CD4-positive, alpha-beta T cell treated with Interferon gamma for 1 hour (primary cell): ENCODE data around the gene GPSM3.
A peak's percentile ranks its signal among the peaks of the same experiment; 100 is the strongest.

Experiments
- DNase-seq: peaks from one replicate; pipeline ENCODE4 v3.0.0-alpha.2; 2020

Gene GPSM3

DNA sequence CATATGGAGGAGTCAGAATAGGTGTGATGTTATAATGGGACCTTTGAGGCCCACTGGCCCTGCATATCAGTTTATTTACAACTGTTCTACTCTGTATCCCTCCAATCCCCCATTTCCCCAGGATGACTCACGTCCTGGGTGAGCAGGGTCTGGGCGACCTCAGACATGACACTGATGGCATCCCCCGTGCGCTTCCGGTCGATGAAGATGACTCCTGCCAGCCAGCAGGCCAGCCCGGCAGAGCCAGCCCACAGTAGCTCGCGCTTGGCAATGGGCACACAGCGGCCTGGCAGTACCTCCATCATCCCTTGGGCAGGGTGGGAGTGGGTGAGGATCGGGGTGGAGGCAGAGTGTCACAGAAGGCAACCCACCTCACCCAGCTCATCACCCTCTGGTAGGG, 22.1 kb downstream of the GPSM3 start:
- DNase-seq = no peak

DNA sequence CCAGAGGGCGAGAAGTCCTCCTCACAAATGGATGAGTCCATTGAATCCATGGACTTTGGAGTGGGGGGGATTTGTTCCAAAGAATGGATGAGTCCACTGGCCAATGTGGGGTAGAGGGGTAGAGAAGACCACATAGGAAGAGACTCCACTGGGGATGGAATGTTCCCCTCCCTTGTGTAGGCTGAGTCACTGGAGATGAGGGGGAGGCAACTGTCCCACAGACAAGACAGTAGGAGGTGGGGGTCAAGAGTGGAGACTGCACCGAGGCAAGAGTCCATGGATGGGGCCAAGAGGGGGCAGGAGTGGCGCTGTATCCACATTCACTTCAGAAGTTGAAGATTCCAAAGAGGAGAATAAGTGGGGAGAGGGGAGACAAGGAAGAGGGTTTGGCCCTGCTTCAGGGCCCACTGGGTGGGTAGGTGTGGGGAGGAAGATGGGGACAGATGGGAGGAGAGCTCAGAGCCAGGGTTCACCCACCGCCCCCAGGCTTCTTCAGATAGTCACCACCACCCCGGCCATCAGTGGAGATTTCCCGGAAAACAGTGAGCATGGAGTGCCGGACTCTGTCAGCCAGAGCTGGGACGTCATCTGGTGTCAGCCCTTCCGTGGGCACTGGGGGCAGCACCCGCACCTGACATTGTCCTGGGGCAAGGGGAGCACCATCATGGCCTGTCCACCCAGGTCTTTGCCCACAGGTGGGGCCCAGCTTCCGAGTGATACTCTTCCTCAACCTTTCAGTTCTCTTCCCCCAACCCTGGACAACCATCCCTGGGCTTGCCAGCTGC, 23.4 kb downstream of the GPSM3 start:
- no peak for DNase-seq

DNA sequence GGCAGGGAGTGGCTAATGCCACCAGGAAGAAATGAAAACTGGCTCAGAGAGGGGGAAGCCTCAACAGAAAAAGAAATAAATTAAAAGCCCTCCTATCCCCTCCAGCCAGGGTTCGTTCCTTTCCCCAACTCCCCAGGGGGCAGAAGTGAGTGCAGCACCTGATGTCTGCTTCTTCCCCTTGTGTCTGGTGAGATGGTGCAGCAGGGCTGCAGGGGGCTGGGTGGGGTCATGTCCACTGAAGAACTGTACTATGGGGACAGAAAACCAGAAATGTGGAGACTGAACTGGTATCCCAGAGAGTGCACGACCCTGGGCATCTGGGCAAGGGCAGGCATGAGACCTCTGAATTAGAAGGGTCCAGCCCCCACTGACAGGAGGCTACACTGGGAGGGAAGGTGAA, 24.1 kb downstream of the GPSM3 start:
- no peak for DNase-seq

DNA sequence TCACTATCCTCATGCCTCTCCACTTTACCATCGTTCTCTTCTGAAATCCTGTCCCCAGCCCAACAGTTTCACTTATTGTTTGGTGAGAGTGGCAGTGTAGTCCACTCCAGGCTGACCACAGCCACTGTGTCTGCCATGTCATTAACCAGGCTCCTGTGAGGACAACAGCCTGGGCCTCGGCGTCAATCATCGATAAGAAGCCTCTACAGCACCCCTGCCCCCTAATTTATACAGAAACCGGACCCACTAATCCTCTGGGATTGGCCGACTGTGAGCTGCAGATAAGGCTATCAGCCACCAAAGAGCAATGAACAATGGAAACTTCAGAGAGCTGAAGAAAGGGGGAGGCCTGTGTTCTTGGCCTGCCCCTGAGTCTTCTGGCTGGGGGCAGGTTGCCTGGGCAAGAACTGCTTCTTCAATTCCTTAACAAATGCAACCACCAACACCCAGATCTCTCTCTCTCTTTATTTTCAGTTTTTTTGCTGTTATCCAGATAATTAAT, 24.6 kb downstream of the GPSM3 start:
- DNase-seq = no peak

DNA sequence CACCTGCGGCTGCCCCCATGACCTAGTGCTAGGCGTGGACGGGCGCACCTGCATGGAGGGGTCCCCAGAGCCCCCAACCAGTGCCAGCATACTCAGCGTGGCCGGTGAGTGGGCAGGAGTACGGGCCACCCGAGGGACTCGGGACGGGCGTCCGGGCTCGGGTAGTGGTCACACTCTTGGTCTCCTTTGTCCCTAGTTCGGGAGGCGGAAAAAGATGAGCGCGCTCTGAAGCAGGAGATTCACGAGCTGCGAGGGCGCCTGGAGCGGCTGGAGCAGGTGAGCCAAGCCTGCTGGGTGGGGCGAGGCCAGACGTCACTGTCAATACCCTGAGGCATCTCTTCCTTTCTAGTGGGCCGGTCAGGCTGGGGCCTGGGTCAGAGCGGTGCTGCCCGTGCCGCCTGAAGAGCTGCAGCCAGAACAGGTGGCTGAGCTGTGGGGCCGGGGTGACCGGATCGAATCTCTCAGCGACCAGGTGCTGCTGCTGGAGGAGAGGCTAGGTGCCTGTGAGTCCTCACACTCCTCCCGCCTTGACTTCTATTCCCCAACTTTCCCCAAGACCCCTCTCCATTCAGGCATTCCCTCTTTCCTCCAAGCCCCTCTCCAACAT, 25.2 kb downstream of the GPSM3 start:
- no peak for DNase-seq

DNA sequence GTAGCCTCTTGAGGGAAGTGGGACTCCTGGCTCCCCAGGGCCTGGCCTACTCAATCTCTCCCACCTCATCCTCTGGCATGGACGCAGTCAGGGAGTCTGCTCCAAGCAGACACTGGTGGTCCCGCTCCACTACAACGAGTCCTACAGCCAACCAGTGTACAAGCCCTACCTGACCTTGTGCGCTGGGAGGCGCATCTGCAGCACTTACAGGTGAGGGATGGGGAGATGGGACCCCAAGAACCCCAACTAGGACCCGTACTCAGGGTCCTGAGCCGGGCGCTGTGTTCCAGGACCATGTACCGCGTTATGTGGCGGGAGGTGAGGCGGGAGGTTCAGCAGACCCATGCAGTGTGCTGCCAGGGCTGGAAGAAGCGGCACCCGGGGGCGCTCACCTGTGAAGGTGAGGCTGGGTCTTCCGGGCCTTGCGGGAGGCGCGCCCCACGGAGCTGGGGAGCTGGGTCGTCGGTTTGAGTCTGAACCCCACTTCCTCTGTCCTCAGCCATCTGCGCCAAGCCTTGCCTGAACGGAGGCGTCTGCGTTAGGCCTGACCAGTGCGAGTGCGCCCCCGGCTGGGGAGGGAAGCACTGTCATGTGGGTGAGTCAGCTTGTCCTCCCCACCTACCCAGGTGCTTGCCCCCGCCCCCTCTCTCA, 25.9 kb downstream of the GPSM3 start:
- DNase-seq = no peak

DNA sequence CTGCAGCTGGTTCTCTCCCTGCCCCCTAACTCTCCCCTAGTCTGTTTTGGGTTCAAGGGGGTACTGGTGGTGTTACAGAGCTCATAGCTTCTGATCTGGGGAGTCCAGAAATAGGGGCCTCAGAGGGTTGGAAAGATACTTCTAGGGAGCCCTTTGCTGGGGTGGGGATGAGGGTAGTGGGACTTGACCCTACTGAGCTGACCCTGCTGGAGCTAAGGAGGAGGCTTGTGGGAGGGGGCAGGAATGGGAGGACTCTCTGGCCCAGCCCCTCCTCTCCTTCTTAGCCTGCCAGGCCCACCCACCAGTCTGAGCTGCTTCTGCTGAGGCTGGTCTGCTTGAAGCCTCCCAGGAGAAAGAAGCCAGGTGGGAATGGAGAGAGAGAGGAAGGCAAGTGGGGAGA, 28.1 kb downstream of the GPSM3 start, which contains the start of gene EGFL8:
Gene EGFL8 (plus strand): TSS at position 301 of the 400 bp plus-strand sequence. CDS start 1,571 bp downstream, outside the sequence.
- no peak for DNase-seq

DNA sequence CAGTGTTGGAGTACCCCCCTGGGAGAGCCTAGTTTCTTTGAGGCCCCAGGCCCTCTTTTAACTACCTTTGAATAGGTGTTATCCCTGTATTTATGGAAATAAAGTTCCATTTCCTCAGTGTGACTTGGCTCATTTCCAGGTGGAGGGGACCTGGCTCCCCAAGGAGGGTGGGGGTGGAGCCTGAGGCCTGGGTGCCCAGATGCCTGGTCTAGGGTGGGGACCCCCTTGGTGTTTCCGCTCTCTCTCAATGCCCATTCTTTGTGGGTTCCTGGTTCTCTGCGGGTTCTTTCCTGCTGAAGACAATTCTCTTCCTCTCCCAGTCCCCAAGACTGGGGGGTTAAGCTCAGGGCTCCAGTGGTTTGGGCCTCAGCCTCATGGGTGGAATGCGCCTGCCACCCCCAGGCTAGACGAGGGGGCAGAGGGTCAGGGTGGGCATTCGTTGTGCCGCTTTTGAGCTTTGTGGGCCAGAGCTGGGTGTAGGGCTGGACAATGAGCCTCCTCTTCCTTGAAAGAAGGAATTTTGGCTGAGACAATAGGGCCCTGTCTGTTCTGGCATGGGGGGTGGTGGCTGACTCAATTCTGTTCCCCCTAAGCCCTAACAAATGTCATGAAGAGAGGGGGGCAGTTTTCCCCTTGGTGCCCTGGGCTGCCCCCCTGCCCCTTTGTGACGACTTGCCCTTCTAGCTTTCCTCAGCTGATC, 28.7 kb downstream of the GPSM3 start:
- no peak for DNase-seq

DNA sequence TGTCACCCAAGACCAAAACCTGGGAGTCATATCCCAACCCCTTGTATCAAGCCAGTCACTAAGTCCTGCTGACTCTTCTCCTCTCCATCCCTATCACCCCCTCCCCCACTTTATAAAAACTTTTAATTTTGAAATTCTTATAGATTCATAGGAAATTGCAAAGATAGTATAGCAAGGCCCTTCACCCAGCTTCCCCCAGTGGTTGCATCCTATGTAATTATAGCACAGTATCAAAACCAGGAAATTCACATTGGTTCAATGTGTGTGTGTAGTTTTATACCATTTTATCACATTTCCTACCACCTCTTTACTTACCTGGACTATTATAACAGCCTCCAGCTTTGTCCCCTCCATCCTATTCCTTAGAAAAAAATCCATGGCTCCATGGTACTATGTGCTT, 34.4 kb downstream of the GPSM3 start:
- DNase-seq = no peak

DNA sequence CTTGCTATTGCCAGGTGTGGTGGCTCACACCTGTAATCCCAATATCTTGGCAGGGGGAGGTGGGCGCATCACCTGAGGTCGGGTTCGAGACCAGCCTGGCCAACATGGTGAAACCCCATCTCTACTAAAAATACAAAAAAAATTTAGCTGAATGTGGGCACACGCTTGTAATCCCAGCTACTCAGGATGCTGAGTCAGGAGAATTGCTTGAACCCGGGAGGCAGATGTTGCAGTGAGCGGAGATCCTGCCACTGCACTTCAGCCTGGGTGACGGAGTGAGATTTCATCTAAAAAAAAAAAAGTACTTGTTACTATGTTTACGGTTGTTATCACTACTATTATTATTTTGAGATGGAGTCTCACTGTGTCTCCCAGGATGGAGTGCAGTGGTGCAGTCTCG, 35.6 kb downstream of the GPSM3 start:
- DNase-seq = no peak

DNA sequence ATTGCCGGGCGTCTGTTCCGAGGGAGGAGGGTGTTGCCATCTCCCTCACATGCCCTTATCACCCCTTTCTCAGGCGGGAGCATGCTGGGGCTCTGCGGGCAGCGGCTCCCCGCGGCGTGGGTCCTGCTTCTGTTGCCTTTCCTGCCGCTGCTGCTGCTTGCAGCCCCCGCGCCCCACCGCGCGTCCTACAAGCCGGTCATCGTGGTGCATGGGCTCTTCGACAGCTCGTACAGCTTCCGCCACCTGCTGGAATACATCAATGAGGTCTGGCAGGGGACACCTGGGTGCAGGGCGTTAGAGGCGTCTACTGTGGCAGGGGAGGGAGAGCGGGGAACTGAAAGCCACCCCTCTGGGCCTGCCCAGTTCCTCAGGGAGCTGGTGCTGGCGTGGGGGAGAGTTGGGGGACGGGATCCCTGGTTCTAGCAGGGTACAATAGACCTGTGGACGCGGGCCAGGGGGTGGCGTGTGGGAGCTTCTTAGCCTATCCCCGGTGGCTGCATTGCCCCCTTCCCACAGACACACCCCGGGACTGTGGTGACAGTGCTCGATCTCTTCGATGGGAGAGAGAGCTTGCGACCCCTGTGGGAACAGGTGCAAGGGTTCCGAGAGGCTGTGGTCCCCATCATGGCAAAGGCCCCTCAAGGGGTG, 37.8 kb downstream of the GPSM3 start:
- DNase-seq = peak; percentile 70

DNA sequence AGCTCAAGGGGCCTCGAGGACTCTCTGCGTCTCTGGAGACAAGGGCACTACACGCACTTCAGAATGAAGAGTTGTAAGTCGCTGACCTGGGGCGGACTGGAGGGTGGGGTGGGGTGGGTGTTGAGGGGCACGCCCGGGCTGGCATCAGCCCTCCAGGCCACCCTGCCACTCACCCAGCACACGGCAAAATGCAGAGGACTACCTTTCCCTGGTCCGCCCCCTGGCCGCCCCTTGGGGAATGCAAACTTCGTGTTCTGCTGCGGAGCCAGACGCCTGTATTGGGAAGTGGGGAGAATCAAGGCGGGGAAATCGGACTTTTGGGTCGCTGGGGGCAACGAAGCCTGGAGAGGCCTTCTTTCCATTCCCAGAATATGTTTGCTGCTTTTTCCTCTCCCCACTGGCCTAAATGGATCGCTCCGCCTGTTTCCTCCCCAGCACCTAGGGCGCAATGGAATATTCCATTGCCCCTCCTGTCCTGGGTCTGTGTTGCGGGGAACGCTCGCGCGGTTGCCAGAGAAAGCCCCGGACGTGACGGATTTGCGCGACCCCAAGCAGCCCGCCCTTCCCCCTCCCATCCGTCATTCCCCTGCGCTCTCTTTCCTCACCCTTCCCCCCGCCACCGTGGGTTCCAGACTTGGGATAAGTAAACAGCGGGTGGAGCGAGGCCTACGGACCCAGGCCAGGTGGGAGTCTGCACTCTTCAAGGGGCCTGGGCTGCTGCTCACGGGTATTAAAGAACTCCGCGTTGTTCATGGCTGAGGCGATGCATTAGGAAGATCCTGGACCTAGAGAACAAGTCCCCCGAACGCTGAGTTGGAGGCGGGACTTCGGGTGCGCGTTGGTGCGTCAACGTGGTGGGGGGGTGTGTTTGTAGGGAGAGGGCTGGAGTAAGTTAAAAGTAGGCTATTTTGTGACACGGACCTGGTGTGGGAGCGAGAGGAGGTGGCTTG, 38.6 kb downstream of the GPSM3 start, which contains the start of gene PPT2:
Gene PPT2 (plus strand): TSS at position 578 of the 950 bp plus-strand sequence. CDS start 454 bp downstream, outside the sequence.
- DNase-seq = peak; percentile 78

DNA sequence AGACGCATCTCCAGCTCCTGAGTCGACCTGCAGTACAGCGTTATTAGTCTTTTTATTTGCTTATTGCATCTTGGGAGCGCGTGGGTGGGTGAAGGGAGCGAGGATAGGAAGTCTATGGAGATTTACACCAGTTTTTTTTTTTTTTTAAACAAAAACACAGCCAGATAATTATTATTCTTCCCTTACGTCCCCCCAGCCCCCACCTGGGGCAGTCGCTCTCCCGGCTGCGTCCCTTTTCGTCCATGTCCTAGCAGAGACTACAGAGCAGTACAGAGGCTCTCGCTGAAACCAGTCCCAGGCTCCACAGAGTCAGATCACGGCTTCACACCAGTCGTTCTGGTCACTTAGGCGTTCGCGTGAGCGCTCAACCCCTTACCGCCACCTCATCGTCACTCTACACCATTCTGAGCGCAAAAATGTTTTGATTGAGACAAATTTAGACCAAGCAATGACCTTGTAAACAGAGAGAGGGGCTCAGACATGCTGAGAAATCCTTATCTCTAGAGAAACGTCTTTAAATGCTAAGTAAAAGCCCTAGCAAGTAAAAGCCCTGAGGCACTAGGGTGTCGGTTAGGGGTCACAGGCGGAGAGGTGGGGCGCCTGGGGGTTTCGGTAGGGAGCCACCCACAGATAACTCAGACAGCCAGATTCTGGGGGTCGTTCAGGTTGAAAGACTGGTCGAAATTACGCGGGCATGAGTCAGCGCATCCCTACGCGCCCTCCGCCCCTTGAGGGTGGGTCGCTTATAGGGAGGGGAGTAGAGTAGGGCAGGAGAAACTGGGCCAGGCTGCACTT, 39.5 kb downstream of the GPSM3 start:
- no peak for DNase-seq

DNA sequence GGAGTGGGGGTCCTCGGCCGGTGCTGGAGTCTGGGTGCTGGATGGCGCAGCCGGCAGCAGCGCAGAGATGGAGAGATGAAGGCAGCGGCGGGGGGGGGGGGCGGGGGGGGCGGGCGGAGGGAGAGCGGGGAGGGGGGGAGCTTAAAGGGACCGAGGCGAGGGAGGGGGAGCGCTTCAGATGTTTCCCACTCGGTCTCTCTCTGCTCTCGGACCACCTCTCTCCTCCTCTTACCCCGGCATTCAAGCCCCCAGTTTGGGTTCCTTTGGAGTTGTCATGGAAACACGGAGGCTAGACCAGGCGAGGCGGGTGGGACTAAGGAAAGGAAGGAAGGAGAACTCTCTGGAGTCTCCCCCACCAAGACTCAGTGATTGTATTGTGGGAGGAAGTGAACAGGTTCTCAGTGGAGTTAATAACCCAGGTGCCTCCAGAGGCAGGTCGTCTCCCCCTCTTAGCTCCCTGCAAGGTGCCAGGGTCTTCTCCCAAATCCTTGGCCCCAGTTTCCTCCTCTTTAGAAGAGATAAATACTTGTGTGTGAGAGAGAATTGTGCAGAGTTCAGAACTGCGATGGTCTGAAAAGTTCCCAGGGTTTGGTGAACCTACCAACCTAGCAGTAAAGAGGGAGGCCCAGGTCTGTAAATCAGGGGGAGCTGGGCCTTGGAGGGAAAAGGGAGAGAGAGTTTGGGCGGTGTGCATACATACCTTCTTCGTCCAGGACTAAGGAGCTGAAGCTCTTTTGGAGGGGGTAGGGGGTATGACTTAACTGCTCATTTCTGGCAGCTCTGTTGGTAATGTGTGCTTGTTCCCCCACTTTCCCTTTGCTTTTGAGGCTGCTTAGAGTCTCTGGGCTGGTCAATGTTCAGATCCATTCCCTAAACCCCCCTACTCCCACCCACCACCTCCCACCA, 40.3 kb downstream of the GPSM3 start, which contains the start of gene PRRT1:
Gene PRRT1 (minus strand): TSS at position 77 of the 906 bp plus-strand sequence. CDS start 112 bp downstream, outside the sequence.
- no peak for DNase-seq

DNA sequence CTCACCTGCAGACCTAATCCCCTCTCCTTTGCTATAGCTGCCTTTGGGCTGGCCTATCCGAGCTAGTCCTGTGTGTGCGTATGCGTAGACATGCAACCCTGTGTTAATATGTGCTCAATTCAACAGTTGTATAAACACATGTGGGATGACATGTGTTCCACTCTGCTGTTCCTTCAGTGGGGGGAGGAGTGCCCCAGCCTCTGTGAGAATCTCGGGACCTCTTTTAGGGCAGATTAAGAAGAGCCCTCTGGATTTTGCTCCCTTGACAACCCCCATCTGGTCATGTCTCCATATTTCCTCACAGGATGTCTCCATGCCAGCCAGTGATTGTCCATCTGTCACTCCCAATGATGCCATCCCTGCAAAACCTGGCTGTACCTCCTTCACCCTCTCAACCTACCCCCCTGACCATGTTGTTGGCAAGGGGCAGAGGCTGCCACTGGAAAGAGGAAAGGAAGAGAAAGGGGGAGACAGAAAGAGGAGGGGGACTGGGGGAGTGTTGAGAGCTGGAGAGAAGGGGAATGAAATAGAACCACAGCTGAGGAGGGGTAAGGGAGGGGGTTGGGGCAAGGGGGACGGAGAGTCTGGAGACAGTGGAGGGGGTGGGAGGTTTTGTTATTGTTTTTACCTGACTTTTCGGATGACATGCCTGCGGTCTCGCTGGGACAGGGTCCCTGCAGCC, 41.1 kb downstream of the GPSM3 start:
- no peak for DNase-seq

DNA sequence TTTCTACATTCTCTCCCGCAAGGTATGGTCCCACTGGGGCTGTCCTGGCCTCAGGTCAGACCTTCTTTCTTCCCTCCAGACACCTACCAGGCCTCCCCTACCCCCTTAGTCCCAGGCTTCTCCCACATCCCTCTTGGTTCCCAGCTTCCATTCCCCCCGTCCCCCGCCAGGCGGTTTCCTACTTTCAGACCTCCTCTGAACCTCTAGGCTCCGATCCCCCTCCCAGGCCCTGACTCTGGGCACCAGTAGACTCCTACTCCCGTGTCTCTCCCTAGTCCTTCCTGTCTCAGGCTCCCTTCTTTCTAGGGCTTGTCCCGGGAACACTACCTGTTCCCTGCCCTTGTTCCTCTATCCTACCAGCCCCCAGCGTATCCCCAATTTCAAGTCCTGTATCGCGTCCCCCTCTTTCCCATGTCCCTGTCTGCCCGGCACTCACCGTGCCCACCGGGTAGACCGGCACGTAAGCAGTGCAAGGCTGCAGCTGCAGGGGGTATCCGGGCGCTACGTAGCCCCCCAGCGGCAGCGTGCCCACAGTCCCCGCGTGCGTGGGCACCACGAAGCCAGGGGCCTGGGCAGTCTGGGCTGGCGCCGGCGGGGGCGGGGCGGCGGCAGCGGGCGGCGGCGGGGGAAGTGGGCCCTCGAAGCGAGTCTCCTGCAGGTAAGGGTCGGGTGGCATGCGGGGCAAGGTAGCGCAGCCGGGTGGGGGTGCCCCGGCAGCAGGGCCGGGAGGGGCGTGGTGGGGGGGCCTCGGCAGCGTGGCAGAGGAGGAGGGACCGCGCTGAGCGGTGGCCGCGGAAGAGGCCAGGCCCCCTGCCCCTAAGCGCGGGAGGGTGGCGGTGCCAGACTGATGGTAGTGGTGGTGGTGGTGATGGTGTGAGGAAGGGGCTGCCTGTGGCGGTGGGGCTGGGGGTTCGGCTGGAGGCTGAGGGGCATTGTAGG, 42.2 kb downstream of the GPSM3 start:
- no peak for DNase-seq

DNA sequence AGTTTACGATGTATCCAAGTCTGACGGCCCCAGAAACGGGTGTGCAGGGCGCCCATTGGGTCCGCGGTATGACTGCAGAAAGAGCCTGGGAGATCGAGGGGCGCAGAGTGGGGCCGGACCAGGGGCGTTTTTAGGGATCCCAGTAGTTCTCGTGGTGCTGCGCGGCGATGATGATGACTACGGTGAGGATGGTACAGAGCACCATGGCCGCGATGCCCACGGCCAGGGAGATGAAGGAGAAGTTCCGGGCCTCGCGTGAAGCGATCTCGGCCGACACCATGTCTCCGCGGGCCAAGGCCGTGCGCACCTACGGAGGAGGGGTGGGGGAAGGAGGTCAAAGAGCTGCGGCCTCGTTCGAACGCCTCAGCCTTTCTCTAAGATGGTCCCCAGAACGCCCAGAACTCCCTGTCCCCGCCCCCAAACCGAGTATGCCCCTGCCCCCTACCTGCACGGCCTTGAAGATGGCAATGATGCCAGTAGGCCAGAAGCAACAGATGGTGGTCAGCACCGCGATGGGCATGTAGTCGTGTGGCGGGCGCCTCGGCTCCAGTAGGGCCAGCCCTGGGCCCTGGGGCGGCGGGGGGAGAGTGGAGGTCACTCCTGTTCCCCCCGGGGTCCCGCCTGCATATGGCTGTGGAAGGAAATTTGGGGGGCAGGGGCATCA, 43.2 kb downstream of the GPSM3 start:
- DNase-seq = no peak
